Fibroblast of lung (primary cell): Measurements from ENCODE around the gene BBIP1. TPM values are rescaled to one million over a fixed set of nuclear protein-coding genes. Genes with fewer than 3 reads are reported as not detected.
"Not testable (repeated sequence)": the region's sequence is repeated elsewhere in the genome, so short reads cannot be mapped to it uniquely, and the experiment has no call there.

Experiments
- DNase-seq, 2 donors: peaks; one replicate each; pipeline versions ENCODE4 v3.0.0 to v3.0.0-alpha.2; 2010; ENCODE audit warnings: low read depth in 2 of 2
- H2AFZ ChIP-seq: 2 replicates; pipeline ENCODE4 v1.5.1; 2012; ENCODE audit warnings: low read length, control low read depth, inconsistent platforms
- H3K27ac ChIP-seq: 2 replicates; pipeline ENCODE4 v1.5.1; 2011; ENCODE audit warnings: low read length, control low read depth; ENCODE audit not compliant: insufficient read depth
- H3K27me3 ChIP-seq: 2 replicates; pipeline ENCODE4 v1.5.1; 2011; ENCODE audit warnings: mild to moderate bottlenecking, low read length; ENCODE audit not compliant: control insufficient read depth, insufficient read depth
- H3K36me3 ChIP-seq: 2 replicates; pipeline ENCODE4 v1.5.1; 2011; ENCODE audit warnings: low read length; ENCODE audit not compliant: control insufficient read depth, insufficient read depth
- H3K4me1 ChIP-seq: 2 replicates; pipeline ENCODE4 v1.5.1; 2011; ENCODE audit warnings: low read length; ENCODE audit not compliant: control insufficient read depth, insufficient read depth; ENCODE audit errors: extremely low read depth
- H3K4me2 ChIP-seq: 2 replicates; pipeline ENCODE4 v1.5.1; 2011; ENCODE audit warnings: low read length, control low read depth; ENCODE audit not compliant: insufficient read depth; ENCODE audit errors: extremely low read depth
- H3K4me3 ChIP-seq, 4 experiments: fragments of 200-600 bp in 1 of 4; sonication (generic) in 1 of 4; replicated peaks in 1 of 4; 2 replicates each; pipeline ENCODE4 v1.5.1; 2011 to 2016; ENCODE audit warnings: low read length in 4 of 4, low read depth in 3 of 4, mild to moderate bottlenecking in 3 of 4, control low read depth in 2 of 4, inconsistent platforms in 1 of 4, mixed read lengths in 1 of 4; ENCODE audit not compliant: insufficient read depth in 1 of 4; ENCODE audit errors: control extremely low read depth in 1 of 4
- H3K79me2 ChIP-seq: 2 replicates; pipeline ENCODE4 v1.5.1; 2012; ENCODE audit warnings: mild to moderate bottlenecking, low read length, inconsistent platforms; ENCODE audit not compliant: control insufficient read depth, insufficient read depth
- H3K9ac ChIP-seq: 2 replicates; pipeline ENCODE4 v1.5.1; 2011; ENCODE audit warnings: mild to moderate bottlenecking, low read length, control low read depth; ENCODE audit not compliant: insufficient read depth
- H3K9me3 ChIP-seq: 2 replicates; pipeline ENCODE4 v1.5.1; 2012; ENCODE audit warnings: low read depth, low read length; ENCODE audit not compliant: control insufficient read depth, insufficient read depth
- H4K20me1 ChIP-seq: 2 replicates; pipeline ENCODE4 v1.5.1; 2011; ENCODE audit warnings: low read length; ENCODE audit not compliant: control insufficient read depth, insufficient read depth; ENCODE audit errors: extremely low read depth
- EZH2 ChIP-seq: IDR thresholded peaks from 2 replicates; pipeline ENCODE4 v1.5.1; 2012; ENCODE audit warnings: low read length, control low read depth, mild to moderate bottlenecking; ENCODE audit errors: missing control alignments
- polyA plus RNA-seq, 2 donors: library from polyadenylated mRNA; depleted of rRNA in 1 of 2; stranded (reverse) in 1 of 2; unstranded in 1 of 2; fragments of >200 nt; gene quantifications; 2 replicates each; pipeline ENCODE4 v1.2.1, GENCODE V29; 2011 to 2012; ENCODE audit warnings: missing spikeins in 1 of 2
- total RNA-seq: library from RNA; depleted of rRNA; stranded (reverse); fragments of >200 nt; gene quantifications from 2 replicates; pipeline ENCODE4 v1.2.1, GENCODE V29; 2014
- TF ChIP-seq, protein P1 (sequence below), 2 donors: IDR thresholded peaks in 1 of 2; conservative IDR thresholded peaks in 1 of 2; 1 replicate in 1 of 2; 2 replicates in 1 of 2; pipeline ENCODE4 v1.5.1; 2011 to 2012; ENCODE audit warnings: low read length in 2 of 2, control low read depth in 1 of 2, inconsistent platforms in 1 of 2, low read depth in 1 of 2, mild to moderate bottlenecking in 1 of 2

The BBIP1 gene
- total and polyA plus RNA-seq, 2 donors (not counting 1 experiment from before 2014, with no cell fraction given): 30.1 to 31.7 TPM

DNA sequence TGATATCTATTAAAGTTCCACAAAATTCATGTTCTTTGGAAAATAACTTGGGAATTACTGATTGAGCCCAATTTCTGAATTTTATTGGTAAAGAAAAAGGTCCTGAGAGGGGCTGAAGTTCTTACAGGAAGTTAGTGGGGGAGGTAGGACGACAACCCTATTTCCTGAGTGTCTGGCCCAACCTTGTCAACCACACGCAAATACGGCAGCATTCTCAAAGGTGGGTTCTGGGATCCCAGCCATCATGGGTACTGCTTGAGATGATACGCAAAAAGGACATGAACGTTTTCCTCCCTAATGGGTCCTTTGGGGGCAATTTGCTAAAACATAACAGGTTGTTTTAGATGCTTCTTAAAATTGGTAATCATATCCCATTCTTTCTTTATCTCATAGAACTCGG lies 50.0 kb downstream of the BBIP1 start:
- H3K4me3 ChIP-seq: no peak overlapping the region
- peaks cover 5% of the 10 kb centered on the region for H3K4me1 ChIP-seq
- H3K9me3 ChIP-seq: no peaks in the 10 kb centered on the region
- no peak for TF ChIP-seq EZH2
- TF ChIP-seq, protein P1, sequence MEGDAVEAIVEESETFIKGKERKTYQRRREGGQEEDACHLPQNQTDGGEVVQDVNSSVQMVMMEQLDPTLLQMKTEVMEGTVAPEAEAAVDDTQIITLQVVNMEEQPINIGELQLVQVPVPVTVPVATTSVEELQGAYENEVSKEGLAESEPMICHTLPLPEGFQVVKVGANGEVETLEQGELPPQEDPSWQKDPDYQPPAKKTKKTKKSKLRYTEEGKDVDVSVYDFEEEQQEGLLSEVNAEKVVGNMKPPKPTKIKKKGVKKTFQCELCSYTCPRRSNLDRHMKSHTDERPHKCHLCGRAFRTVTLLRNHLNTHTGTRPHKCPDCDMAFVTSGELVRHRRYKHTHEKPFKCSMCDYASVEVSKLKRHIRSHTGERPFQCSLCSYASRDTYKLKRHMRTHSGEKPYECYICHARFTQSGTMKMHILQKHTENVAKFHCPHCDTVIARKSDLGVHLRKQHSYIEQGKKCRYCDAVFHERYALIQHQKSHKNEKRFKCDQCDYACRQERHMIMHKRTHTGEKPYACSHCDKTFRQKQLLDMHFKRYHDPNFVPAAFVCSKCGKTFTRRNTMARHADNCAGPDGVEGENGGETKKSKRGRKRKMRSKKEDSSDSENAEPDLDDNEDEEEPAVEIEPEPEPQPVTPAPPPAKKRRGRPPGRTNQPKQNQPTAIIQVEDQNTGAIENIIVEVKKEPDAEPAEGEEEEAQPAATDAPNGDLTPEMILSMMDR (conservative IDR thresholded peaks at IDR 0.05 in 1 of 2, IDR thresholded peaks at IDR 0.05 in 1 of 2; ENCODE audit: low read depth in 1 of 2, low read length in 2 of 2): no peak
- no peak overlapping the region for H3K4me2 ChIP-seq
- DNase-seq: no peak
- H3K27ac ChIP-seq: no peak overlapping the region
- H3K9ac ChIP-seq: no peak overlapping the region
- H3K79me2 ChIP-seq: peaks cover 5% of the 10 kb centered on the region
- no peaks in the 10 kb centered on the region for H3K36me3 ChIP-seq
- H3K27me3 ChIP-seq: no peaks in the 10 kb centered on the region
- no peak overlapping the region for H2AFZ ChIP-seq
- no peaks in the 10 kb centered on the region for H4K20me1 ChIP-seq

DNA sequence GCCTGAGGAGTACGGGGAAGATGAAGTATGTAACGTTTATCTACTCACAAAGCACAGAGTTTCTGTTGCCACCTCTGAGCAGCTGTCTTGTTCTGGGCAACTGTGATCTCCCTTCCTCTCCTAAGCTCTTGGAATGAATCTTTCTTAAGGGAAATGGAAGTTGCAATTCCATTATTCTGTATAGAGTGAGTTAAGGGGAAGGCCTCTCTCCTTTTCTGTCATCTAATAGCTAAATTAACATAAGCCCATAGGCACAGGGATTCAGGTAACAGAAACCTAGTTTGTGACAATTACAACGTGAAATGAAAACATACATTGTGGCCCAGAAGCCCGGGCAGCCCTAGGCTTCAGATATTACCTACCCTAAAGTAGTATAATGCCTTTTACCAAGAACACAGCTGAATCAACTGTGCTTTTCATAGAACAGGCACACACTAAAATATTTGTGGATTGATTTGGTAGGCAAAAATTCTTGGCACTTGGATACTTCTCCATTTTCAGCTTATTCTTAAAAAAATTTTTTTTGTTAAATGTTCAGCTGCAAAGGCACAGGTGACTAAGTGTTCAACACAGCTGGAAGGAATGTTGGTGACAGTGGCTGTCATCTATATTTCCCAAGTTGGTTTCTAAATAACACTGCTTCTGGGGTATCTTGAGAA lies 51.0 kb downstream of the BBIP1 start:
- H3K9ac ChIP-seq: no peak overlapping the region
- no peaks in the 10 kb centered on the region for H3K9me3 ChIP-seq
- H3K4me2 ChIP-seq: no peak overlapping the region
- DNase-seq: no peak
- no peak overlapping the region for H2AFZ ChIP-seq
- TF ChIP-seq EZH2: no peak
- TF ChIP-seq, protein P1 (conservative IDR thresholded peaks at IDR 0.05 in 1 of 2, IDR thresholded peaks at IDR 0.05 in 1 of 2; ENCODE audit: low read depth in 1 of 2, low read length in 2 of 2): no peak
- H3K4me1 ChIP-seq: peaks cover 5% of the 10 kb centered on the region
- H3K4me3 ChIP-seq: no peak overlapping the region
- H3K27me3 ChIP-seq: no peaks in the 10 kb centered on the region
- no peaks in the 10 kb centered on the region for H4K20me1 ChIP-seq
- no peaks in the 10 kb centered on the region for H3K36me3 ChIP-seq
- H3K79me2 ChIP-seq: no peaks in the 10 kb centered on the region
- no peak overlapping the region for H3K27ac ChIP-seq

DNA sequence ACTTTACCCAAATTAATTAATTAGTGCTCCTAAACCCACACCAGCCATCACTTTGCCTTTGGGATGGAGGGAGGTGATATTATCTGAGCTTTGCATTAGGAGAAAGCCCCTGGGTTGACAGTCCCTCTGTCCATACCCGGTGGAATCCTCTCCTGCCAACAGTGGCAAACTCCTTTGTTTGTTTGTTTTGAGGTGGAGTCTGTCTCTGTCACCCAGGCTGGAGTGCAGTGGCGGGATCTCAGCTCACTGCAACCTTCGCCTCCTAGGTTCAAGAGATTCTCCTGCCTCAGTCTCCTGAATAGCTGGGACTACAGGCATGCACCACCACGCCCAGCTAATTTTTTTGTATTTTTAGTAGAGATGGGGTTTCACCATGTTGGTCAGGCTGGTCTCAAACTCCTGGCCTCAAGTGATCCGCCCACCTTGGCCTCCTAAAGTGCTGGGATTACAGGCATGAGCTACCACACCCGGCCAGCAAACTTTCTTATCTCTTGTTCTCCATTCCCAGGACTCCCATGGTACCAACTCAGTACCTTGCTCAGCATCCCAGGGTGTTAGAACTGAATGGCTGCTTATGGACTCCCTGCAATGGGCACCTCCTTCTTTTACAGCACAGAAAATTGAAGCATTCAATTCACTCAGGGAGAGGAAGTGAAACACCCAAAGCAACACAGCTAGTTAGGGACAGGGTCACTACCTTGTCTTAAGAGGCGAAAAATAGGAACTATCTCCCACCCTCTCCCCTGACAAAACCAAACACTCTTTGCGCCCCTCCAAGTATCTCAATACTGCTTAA lies 51.8 kb downstream of the BBIP1 start:
- H3K4me1 ChIP-seq, H3K4me2 ChIP-seq, H4K20me1 ChIP-seq, H3K4me3 ChIP-seq, H2AFZ ChIP-seq, H3K27me3 ChIP-seq, H3K9me3 ChIP-seq, H3K36me3 ChIP-seq, H3K9ac ChIP-seq, DNase-seq, H3K27ac ChIP-seq, H3K79me2 ChIP-seq: not testable (repeated sequence)
